Endothelial cell of umbilical vein (primary cell): Measurements from ENCODE around the gene FADS2. TPM values are rescaled to one million over a fixed set of nuclear protein-coding genes. Genes with fewer than 3 reads are reported as not detected.

Source experiments
- BruUV-seq: library from RNA; stranded (reverse); fragments of 400-500 nt; replicated peaks from 2 replicates; lab custom pipeline; 2021; lab: Mats Ljungman, UMichigan
- CTCF ChIA-PET: fragments of 300-600, 350-600 bp; sonication (Branson Sonifier 250); formaldehyde crosslinking; loops from one replicate; lab custom pipeline; 2021; ENCODE audit warnings: antibody characterized with exemption, inconsistent platforms; lab: Charles Lee
- POLR2A ChIA-PET: fragments of 300-600, 350-600 bp; sonication (Branson Sonifier 250); formaldehyde crosslinking; loops from one replicate; lab custom pipeline; 2021; ENCODE audit warnings: antibody characterized with exemption, inconsistent platforms; lab: Charles Lee
- DNase-seq: peaks from one replicate; pipeline ENCODE4 v3.0.0-alpha.2; 2011; ENCODE audit warnings: low read depth, low spot score
- FAIRE-seq: peaks from 2 replicates; lab custom pipeline; 2011; peaks lifted over from hg19 to GRCh38; lab: Jason Lieb, UNC
- H2AFZ ChIP-seq: 2 replicates; pipeline ENCODE4 v1.6.0; 2012; ENCODE audit warnings: low read depth, low read length, control low read depth, inconsistent platforms
- H3K27ac ChIP-seq: 2 replicates; pipeline ENCODE4 v1.5.1; 2011; ENCODE audit warnings: low read depth, mild to moderate bottlenecking, control low read depth, low read length, moderate library complexity; ENCODE audit not compliant: insufficient read depth
- H3K27me3 ChIP-seq, 2 experiments: 2 replicates each; pipeline versions ENCODE4 v1.6.0 to v1.6.1; 2011; ENCODE audit warnings: low read length in 2 of 2, mixed read lengths in 1 of 2; ENCODE audit not compliant: control insufficient read depth in 2 of 2, insufficient read depth in 2 of 2
- H3K36me3 ChIP-seq, 2 experiments: 2 replicates in 1 of 2; 3 replicates in 1 of 2; pipeline ENCODE4 v1.5.1; 2011; ENCODE audit warnings: low read length in 2 of 2, mild to moderate bottlenecking in 1 of 2, moderate library complexity in 1 of 2; ENCODE audit not compliant: control insufficient read depth in 2 of 2, insufficient read depth in 2 of 2; ENCODE audit errors: extremely low read depth in 1 of 2
- H3K4me1 ChIP-seq: 3 replicates; pipeline ENCODE4 v1.5.1; 2011; ENCODE audit warnings: mild to moderate bottlenecking, low read length; ENCODE audit not compliant: control insufficient read depth, insufficient read depth; ENCODE audit errors: extremely low read depth
- H3K4me2 ChIP-seq: 2 replicates; pipeline ENCODE4 v1.6.1; 2011; ENCODE audit warnings: low read length, control low read depth, mixed read lengths; ENCODE audit not compliant: insufficient read depth
- H3K4me3 ChIP-seq, 3 experiments: fragments of 200-600 bp in 1 of 3; sonication (generic), shearing (Covaris generic) in 1 of 3; replicated peaks in 1 of 3; 2 replicates each; pipeline ENCODE4 v1.5.1; 2011 to 2016; ENCODE audit warnings: control low read depth in 3 of 3, low read length in 3 of 3, mild to moderate bottlenecking in 2 of 3, inconsistent platforms in 1 of 3, low read depth in 1 of 3, moderate library complexity in 1 of 3; ENCODE audit not compliant: insufficient read depth in 1 of 3
- H3K79me2 ChIP-seq: 2 replicates; pipeline ENCODE4 v1.6.0; 2012; ENCODE audit warnings: low read length, inconsistent platforms; ENCODE audit not compliant: control insufficient read depth, insufficient read depth
- H3K9ac ChIP-seq: replicated peaks from 2 replicates; pipeline ENCODE3; 2011; ENCODE audit warnings: low read length, control low read depth; ENCODE audit not compliant: insufficient read depth; ENCODE audit errors: extremely low read depth
- H3K9me1 ChIP-seq: replicated peaks from 3 replicates; pipeline ENCODE4 v1.6.0; 2011; ENCODE audit warnings: mild to moderate bottlenecking, low read length; ENCODE audit not compliant: control insufficient read depth, insufficient read depth; ENCODE audit errors: extremely low read depth
- H3K9me3 ChIP-seq: replicated peaks from 2 replicates; pipeline ENCODE4 v1.5.1; 2012; ENCODE audit warnings: low read length, inconsistent platforms; ENCODE audit not compliant: control insufficient read depth, insufficient read depth
- H4K20me1 ChIP-seq: replicated peaks from 2 replicates; pipeline ENCODE3; 2011; ENCODE audit warnings: mild to moderate bottlenecking, low read length; ENCODE audit not compliant: control insufficient read depth, insufficient read depth; ENCODE audit errors: extremely low read depth
- CTCF ChIP-seq, 2 donors: IDR thresholded peaks; 1 replicate in 1 of 2; 2 replicates in 1 of 2; pipeline ENCODE4 v1.5.1; 2011; ENCODE audit warnings: low read length in 2 of 2, mild to moderate bottlenecking in 2 of 2, moderate library complexity in 2 of 2, control low read depth in 1 of 2, inconsistent platforms in 1 of 2, low read depth in 1 of 2; ENCODE audit not compliant: insufficient read depth in 1 of 2; ENCODE audit errors: extremely low read depth in 1 of 2
- EZH2 ChIP-seq: IDR thresholded peaks from 2 replicates; pipeline ENCODE4 v1.6.1; 2012; ENCODE audit warnings: borderline replicate concordance, low read depth, mild to moderate bottlenecking, moderate library complexity, low read length, inconsistent platforms; ENCODE audit not compliant: severe bottlenecking
- FOS ChIP-seq: IDR thresholded peaks from 2 replicates; pipeline ENCODE4 v1.6.1; 2011; ENCODE audit warnings: mild to moderate bottlenecking, low read length, moderate library complexity, borderline replicate concordance; ENCODE audit not compliant: insufficient read depth
- GATA2 ChIP-seq: IDR thresholded peaks from 2 replicates; pipeline ENCODE4 v1.7.0; 2011; ENCODE audit warnings: low read depth, mild to moderate bottlenecking, moderate library complexity, mixed read lengths, low read length; ENCODE audit not compliant: insufficient read length, insufficient read depth
- JUN ChIP-seq: IDR thresholded peaks from 2 replicates; pipeline ENCODE4 v1.6.1; 2011; ENCODE audit warnings: borderline replicate concordance, low read depth; ENCODE audit not compliant: insufficient read length, insufficient read depth
- MAX ChIP-seq: IDR thresholded peaks from 2 replicates; pipeline ENCODE4 v1.6.1; 2011; ENCODE audit not compliant: insufficient read depth, insufficient read length
- MYC ChIP-seq: IDR thresholded peaks from one replicate; pipeline ENCODE4 v1.6.1; 2011; ENCODE audit warnings: mild to moderate bottlenecking, low read depth, low read length
- POLR2A ChIP-seq: IDR thresholded peaks from 2 replicates; pipeline ENCODE4 v1.6.1; 2012; ENCODE audit warnings: low read depth, mild to moderate bottlenecking, control low read depth, low read length
- POLR2AphosphoS5 ChIP-seq: IDR thresholded peaks from 2 replicates; pipeline ENCODE4 v1.6.1; 2012; ENCODE audit warnings: low read depth, mild to moderate bottlenecking, control low read depth, low read length, moderate library complexity; ENCODE audit not compliant: insufficient read depth
- dilution Hi-C: fragments of 300-500 bp; cut with MboI; formaldehyde crosslinking; loops from one replicate; pipeline ENCODE4 v1.15.0; 2019; ENCODE audit warnings: low sequenced_read_pairs; ENCODE audit not compliant: extremely low pct_ligation_motif_present
- intact Hi-C: fragments of 100-400 bp; cut with micrococcal nuclease; formaldehyde crosslinking; loops from one replicate; pipeline ENCODE4 v1.10.0; 2022
- polyA plus RNA-seq, 4 experiments: library from polyadenylated mRNA; depleted of rRNA in 3 of 4; stranded (reverse) in 3 of 4; unstranded in 1 of 4; fragments of >200 nt; gene quantifications; 2 replicates each; pipeline versions ENCODE4 v1.2.1 to v1.2.3, GENCODE V29; 2011 to 2012; ENCODE audit warnings: missing spikeins in 1 of 4
- total RNA-seq: library from RNA; stranded (reverse); gene quantifications from 2 replicates; pipeline ENCODE4 v1.2.3, GENCODE V29; 2021

FADS2 gene
- total and polyA plus RNA-seq, 2 donors (not counting 3 experiments of a cell fraction or from before 2014, with no cell fraction given), result 668 to 898 TPM

GRCh38 chr11:61864814-61865775 lies 37.0 kb downstream of the FADS2 start:
- no peak overlapping the region for H3K4me3 ChIP-seq
- H3K27me3 ChIP-seq, result no peaks in the 10 kb centered on the region
- H3K79me2 ChIP-seq, result no peaks in the 10 kb centered on the region
- H3K9me1 ChIP-seq, result no peaks in the 10 kb centered on the region
- TF ChIP-seq EZH2 (no peak), CTCF (IDR thresholded peaks at IDR 0.05; ENCODE audit: extremely low read depth in 1 of 2, insufficient read depth in 1 of 2, low read depth in 1 of 2, low read length in 2 of 2) (no peak), MAX (no peak), GATA2 (no peak), POLR2A (no peak), POLR2AphosphoS5 (no peak), MYC (no peak), FOS (no peak), JUN (no peak)
- intact Hi-C loops, result no loop called here
- no peak overlapping the region for H3K9ac ChIP-seq
- no peak for FAIRE-seq
- DNase-seq, result no peak
- POLR2A ChIA-PET, result no interaction called here
- H4K20me1 ChIP-seq, result no peaks in the 10 kb centered on the region
- dilution Hi-C loops, result no loop called here
- no peaks in the 10 kb centered on the region for H3K9me3 ChIP-seq
- CTCF ChIA-PET, result interaction anchor here (2.2 kb wide), 1 partner anchor 68 kb away, joined by 7 read pairs; no protein-coding TSS in a partner anchor
- H3K4me2 ChIP-seq, result no peak overlapping the region
- H3K36me3 ChIP-seq, result peaks cover 15 to 27% of the 10 kb centered on the region in 2 experiments
- BruUV-seq, result no TSS peak
- H3K27ac ChIP-seq, result no peak overlapping the region
- H3K4me1 ChIP-seq, result no peaks in the 10 kb centered on the region
- no peak overlapping the region for H2AFZ ChIP-seq
